ENCODE results near the gene CAPN7. TPM values are rescaled to one million over a fixed set of nuclear protein-coding genes. Genes with fewer than 3 reads are reported as not detected.
"Not testable (repeated sequence)": the region's sequence is repeated elsewhere in the genome, so short reads cannot be mapped to it uniquely, and the experiment has no call there.

CAPN7 gene
- total RNA-seq, 1 donor from 2014 or later = 30.9 TPM

DNA sequence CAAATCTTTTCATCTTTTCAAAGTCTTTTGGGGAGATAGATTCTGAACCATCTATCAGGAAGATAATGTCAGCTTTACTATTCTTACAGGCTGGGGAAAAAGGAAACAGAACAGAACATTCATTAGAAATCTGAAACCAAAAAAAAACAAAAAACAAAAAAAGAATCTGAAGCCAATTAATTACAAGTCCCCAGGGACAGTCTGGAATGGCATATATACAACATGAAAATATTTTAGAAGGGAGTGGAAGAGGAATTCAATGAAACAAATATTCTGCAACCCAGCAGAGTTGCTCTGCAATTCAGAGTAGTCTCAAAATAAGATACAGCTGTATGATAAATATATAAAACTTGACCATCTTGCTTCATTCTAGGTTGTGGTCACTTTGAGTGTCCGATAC is 41.7 kb upstream of the CAPN7 start:
- Mint-ChIP-seq H3K36me3 (ENCODE audit: low read depth) (no peaks in the 10 kb centered on the region), H3K9me3 (peaks cover 8% of the 10 kb centered on the region), H3K27ac (ENCODE audit: unreplicated experiment) (no peak overlapping the region), H3K4me1 (no peaks in the 10 kb centered on the region), H3K27me3 (ENCODE audit: low read depth) (peaks cover 14% of the 10 kb centered on the region), H3K4me3 (no peak overlapping the region)
- no peak for DNase-seq (ENCODE audit: low read depth, low spot score)
- TF ChIP-seq, protein P1, sequence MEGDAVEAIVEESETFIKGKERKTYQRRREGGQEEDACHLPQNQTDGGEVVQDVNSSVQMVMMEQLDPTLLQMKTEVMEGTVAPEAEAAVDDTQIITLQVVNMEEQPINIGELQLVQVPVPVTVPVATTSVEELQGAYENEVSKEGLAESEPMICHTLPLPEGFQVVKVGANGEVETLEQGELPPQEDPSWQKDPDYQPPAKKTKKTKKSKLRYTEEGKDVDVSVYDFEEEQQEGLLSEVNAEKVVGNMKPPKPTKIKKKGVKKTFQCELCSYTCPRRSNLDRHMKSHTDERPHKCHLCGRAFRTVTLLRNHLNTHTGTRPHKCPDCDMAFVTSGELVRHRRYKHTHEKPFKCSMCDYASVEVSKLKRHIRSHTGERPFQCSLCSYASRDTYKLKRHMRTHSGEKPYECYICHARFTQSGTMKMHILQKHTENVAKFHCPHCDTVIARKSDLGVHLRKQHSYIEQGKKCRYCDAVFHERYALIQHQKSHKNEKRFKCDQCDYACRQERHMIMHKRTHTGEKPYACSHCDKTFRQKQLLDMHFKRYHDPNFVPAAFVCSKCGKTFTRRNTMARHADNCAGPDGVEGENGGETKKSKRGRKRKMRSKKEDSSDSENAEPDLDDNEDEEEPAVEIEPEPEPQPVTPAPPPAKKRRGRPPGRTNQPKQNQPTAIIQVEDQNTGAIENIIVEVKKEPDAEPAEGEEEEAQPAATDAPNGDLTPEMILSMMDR (conservative IDR thresholded peaks at IDR 0.05) = no peak

DNA sequence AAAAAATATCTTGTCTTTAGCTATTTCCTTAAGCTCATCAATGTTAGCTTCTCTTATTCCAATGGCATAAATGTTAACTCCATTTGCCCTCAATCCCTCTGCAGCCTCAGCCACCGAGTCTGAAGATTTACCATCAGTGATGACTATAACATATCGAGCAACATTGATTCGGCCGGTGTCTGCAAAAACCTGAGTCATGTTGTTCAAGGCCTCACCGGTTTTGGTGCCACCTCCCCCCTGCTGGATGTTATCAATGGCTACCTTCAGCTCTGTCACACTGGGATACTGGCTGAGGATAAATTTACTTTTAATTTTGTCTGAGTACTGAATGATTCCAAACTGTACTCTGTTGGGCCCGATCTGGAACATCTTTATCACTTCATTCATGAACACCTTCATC is 41.0 kb upstream of the CAPN7 start:
- DNase-seq (ENCODE audit: low read depth, low spot score) = no peak
- H3K4me3 Mint-ChIP-seq = no peak overlapping the region
- H3K27ac Mint-ChIP-seq (ENCODE audit: unreplicated experiment) = no peak overlapping the region
- no peaks in the 10 kb centered on the region for H3K4me1 Mint-ChIP-seq
- no peaks in the 10 kb centered on the region for H3K36me3 Mint-ChIP-seq (ENCODE audit: low read depth)
- peaks cover 14% of the 10 kb centered on the region for H3K27me3 Mint-ChIP-seq (ENCODE audit: low read depth)
- H3K9me3 Mint-ChIP-seq = peaks cover 8% of the 10 kb centered on the region
- TF ChIP-seq, protein P1 (conservative IDR thresholded peaks at IDR 0.05) = no peak

DNA sequence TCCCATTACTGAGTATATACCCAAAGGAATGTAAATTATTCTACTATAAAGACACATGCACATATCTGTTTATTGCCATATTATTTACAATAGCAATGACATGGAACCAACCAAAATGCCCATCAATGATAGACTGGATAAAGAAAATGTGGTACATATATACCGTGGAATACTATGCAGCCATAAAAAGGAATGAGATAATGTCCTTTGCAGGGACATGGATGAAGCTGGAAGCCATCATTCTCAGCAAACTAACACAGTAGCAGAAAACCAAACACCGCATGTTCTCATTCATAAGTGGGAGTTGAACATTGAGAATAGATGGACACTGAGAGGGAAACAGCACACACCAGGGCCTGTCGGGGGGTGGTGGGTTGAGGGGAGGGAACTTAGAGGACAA is 39.7 kb upstream of the CAPN7 start:
- peaks cover 11% of the 10 kb centered on the region for H3K27me3 Mint-ChIP-seq (ENCODE audit: low read depth)
- H3K27ac Mint-ChIP-seq (ENCODE audit: unreplicated experiment); H3K36me3 Mint-ChIP-seq (ENCODE audit: low read depth); H3K4me1 Mint-ChIP-seq; DNase-seq (ENCODE audit: low read depth, low spot score); H3K4me3 Mint-ChIP-seq; H3K9me3 Mint-ChIP-seq: not testable (repeated sequence)

DNA sequence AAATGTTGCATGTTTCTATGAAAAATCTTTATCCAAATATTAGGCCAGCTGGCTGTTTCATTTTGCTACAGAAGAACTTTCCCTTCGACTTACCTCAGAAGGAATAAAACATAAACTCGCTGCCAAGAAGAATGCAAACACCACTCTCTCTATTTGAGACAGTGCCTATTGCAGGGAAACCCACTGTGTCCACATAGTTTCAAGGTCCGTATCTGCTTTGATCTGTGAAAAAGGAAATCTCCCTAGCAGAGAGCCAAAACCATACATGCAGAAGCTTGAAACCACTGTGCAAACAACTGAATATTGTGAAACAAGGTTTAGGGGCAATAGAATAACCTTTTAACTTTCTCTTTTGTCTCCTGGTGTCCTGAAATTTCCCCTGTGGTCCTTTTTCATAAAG is 35.0 kb upstream of the CAPN7 start:
- Mint-ChIP-seq H3K9me3 (peaks cover 2% of the 10 kb centered on the region), H3K36me3 (ENCODE audit: low read depth) (no peaks in the 10 kb centered on the region), H3K27ac (ENCODE audit: unreplicated experiment) (no peak overlapping the region), H3K27me3 (ENCODE audit: low read depth) (peaks cover 35% of the 10 kb centered on the region), H3K4me3 (no peak overlapping the region), H3K4me1 (no peaks in the 10 kb centered on the region)
- no peak for DNase-seq (ENCODE audit: low read depth, low spot score)
- TF ChIP-seq, protein P1 (conservative IDR thresholded peaks at IDR 0.05) = no peak

DNA sequence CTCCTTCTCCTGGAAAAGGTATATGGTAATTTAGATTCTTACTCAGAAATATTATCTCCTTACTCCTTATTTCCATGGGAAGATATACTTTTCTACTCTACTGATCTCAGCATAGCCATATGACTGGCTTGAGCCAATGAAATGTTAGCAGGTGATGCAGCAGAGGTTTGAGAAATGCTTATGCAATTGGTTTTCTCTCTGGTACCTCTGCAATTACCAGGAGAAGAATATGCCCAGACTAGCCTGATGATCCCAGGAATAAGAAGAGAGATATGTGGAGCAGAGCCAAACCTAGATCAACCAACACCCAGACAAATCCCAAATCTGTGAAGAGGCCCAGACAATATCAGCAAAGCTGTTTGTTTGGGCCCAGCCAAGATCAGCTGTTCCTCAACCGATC is 33.2 kb upstream of the CAPN7 start:
- TF ChIP-seq, protein P1 (conservative IDR thresholded peaks at IDR 0.05) = no peak
- Mint-ChIP-seq H3K27me3 (ENCODE audit: low read depth) (peaks cover 31% of the 10 kb centered on the region), H3K9me3 (peaks cover 2% of the 10 kb centered on the region), H3K4me1 (no peaks in the 10 kb centered on the region), H3K4me3 (no peak overlapping the region), H3K36me3 (ENCODE audit: low read depth) (no peaks in the 10 kb centered on the region), H3K27ac (ENCODE audit: unreplicated experiment) (no peak overlapping the region)
- no peak for DNase-seq (ENCODE audit: low read depth, low spot score)

DNA sequence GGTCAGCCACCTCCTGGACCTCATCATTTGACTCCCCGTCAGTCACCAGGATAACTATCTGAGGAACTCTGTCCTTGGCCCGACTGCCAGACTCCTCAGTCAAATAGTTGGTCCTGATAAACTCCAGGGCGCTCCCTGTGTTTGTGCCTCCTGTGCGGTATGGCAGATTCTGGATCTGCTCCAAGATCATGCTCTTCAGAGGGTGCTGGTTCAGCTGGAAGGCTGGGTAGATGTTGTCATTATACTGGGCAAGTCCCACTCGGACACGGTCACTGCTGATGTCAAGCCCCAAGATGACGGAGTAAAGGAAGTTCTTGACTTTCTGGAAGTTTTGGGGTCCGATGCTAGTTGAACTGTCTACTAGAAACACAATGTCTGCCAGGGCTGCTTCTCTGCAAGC is 31.1 kb upstream of the CAPN7 start:
- TF ChIP-seq, protein P1 (conservative IDR thresholded peaks at IDR 0.05) = no peak
- Mint-ChIP-seq H3K27me3 (ENCODE audit: low read depth) (peaks cover 38% of the 10 kb centered on the region), H3K4me1 (no peaks in the 10 kb centered on the region), H3K36me3 (ENCODE audit: low read depth) (no peaks in the 10 kb centered on the region), H3K4me3 (no peak overlapping the region), H3K27ac (ENCODE audit: unreplicated experiment) (no peak overlapping the region), H3K9me3 (peaks cover 2% of the 10 kb centered on the region)
- no peak for DNase-seq (ENCODE audit: low read depth, low spot score)

Measured in neural crest cell (in vitro differentiated cells).